ENCODE data around the gene PPFIBP2.

GRCh38 chr11:7501894-7502293 lies 11.9 kb upstream of the PPFIBP2 start:
- TF ChIP-seq RARB (CRISPR knock-in tag; IDR thresholded peaks at IDR 0.05) (no peak), ARNTL (CRISPR knock-in tag; IDR thresholded peaks at IDR 0.05; ENCODE audit: borderline replicate concordance, low read depth) (no peak), PPARA (CRISPR knock-in tag; IDR thresholded peaks at IDR 0.05; ENCODE audit: borderline replicate concordance) (no peak), ZFP3 (CRISPR knock-in tag; IDR thresholded peaks at IDR 0.05) (no peak), ESRRG (CRISPR knock-in tag; IDR thresholded peaks at IDR 0.05) (no peak), CREB5 (CRISPR knock-in tag; IDR thresholded peaks at IDR 0.05; ENCODE audit: low read depth) (no peak), ZFP30 (CRISPR knock-in tag; IDR thresholded peaks at IDR 0.05) (no peak), ZNF8 (CRISPR knock-in tag; IDR thresholded peaks at IDR 0.05) (no peak)
- TF ChIP-seq, protein P1, sequence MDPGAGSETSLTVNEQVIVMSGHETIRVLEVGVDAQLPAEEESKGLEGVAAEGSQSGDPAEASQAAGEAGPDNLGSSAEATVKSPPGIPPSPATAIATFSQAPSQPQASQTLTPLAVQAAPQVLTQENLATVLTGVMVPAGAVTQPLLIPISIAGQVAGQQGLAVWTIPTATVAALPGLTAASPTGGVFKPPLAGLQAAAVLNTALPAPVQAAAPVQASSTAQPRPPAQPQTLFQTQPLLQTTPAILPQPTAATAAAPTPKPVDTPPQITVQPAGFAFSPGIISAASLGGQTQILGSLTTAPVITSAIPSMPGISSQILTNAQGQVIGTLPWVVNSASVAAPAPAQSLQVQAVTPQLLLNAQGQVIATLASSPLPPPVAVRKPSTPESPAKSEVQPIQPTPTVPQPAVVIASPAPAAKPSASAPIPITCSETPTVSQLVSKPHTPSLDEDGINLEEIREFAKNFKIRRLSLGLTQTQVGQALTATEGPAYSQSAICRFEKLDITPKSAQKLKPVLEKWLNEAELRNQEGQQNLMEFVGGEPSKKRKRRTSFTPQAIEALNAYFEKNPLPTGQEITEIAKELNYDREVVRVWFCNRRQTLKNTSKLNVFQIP (CRISPR knock-in tag; IDR thresholded peaks at IDR 0.05; ENCODE audit: borderline replicate concordance, low read depth), result no peak
- TF ChIP-seq, protein P2, sequence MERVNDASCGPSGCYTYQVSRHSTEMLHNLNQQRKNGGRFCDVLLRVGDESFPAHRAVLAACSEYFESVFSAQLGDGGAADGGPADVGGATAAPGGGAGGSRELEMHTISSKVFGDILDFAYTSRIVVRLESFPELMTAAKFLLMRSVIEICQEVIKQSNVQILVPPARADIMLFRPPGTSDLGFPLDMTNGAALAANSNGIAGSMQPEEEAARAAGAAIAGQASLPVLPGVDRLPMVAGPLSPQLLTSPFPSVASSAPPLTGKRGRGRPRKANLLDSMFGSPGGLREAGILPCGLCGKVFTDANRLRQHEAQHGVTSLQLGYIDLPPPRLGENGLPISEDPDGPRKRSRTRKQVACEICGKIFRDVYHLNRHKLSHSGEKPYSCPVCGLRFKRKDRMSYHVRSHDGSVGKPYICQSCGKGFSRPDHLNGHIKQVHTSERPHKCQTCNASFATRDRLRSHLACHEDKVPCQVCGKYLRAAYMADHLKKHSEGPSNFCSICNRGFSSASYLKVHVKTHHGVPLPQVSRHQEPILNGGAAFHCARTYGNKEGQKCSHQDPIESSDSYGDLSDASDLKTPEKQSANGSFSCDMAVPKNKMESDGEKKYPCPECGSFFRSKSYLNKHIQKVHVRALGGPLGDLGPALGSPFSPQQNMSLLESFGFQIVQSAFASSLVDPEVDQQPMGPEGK (CRISPR knock-in tag; IDR thresholded peaks at IDR 0.05; ENCODE audit: borderline replicate concordance), result no peak

All from SK-N-SH treated with all-trans-retinoic acid at 6 μM for 48 hours (cell line).